WI38 (cell line): ENCODE results near the gene TMEM108.

Source experiments
- H3K4me3 ChIP-seq: 2 replicates; pipeline ENCODE4 v1.5.1; 2011; ENCODE audit warnings: low read depth, mild to moderate bottlenecking, control low read depth, low read length
- TF ChIP-seq, protein P1 (sequence below): IDR thresholded peaks from 2 replicates; pipeline ENCODE4 v1.5.1; 2012; ENCODE audit warnings: low read depth, mild to moderate bottlenecking, control low read depth, low read length

TMEM108 gene

DNA sequence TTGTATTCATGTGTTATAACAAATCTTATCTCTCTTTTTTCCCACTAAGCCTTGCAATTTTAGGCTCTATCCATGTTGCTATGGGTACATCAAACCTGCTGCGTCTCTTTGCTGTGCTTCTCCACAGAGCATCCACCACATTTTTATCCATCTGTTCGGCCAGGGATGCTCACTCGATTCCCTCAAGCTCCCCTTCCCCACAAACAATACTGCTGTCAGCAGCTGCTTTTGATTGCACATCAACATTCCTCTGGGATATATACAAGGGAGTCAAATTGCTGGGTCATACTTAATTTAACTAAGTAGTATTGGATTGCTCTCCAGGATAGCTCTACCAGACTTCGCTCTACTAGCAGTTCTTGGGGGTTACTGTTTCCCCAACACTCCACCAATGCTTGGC, 36.8 kb downstream of the TMEM108 start:
- TF ChIP-seq, protein P1, sequence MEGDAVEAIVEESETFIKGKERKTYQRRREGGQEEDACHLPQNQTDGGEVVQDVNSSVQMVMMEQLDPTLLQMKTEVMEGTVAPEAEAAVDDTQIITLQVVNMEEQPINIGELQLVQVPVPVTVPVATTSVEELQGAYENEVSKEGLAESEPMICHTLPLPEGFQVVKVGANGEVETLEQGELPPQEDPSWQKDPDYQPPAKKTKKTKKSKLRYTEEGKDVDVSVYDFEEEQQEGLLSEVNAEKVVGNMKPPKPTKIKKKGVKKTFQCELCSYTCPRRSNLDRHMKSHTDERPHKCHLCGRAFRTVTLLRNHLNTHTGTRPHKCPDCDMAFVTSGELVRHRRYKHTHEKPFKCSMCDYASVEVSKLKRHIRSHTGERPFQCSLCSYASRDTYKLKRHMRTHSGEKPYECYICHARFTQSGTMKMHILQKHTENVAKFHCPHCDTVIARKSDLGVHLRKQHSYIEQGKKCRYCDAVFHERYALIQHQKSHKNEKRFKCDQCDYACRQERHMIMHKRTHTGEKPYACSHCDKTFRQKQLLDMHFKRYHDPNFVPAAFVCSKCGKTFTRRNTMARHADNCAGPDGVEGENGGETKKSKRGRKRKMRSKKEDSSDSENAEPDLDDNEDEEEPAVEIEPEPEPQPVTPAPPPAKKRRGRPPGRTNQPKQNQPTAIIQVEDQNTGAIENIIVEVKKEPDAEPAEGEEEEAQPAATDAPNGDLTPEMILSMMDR, result no peak
- H3K4me3 ChIP-seq, result no peak overlapping the region

DNA sequence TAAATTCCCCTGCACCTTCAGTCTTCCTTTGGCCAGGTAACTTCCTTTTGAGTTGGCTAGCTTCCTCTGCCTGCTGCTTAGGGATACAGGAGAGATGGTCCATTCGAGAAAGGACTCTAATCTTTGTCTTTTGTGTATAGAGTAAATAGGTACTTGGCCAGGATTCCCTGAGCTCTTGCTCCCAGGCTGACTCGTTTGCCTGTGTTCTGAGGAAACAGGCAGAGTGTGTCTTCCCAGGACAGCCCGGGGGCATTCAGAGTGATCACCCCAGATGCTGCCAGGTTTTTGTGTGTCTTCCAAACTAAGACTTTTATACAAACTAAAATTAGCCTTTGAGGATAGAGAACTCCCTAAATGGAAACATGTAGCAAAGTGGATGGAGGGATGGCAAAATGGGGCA, 39.5 kb downstream of the TMEM108 start:
- TF ChIP-seq, protein P1, result no peak
- H3K4me3 ChIP-seq, result no peak overlapping the region

DNA sequence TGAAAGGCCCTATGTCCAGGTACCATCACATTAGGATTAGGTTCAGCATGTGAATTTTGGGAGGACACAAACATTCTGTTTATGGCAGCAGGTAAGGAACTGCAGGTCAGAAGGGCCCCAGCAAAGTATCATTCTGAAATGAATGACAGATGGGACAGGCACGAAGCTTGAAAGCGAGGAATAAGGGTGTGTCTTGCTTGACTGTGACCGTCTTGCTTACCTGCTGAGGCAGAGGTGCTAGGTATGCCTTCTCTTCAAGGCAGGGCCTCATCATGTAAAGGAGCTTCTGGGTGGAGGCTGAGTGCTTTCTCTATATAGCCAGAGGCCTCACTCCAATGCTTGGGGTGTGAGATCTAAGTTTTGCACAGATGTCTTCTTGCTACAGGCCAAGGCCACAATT, 41.4 kb downstream of the TMEM108 start:
- H3K4me3 ChIP-seq, result no peak overlapping the region
- TF ChIP-seq, protein P1, result no peak

DNA sequence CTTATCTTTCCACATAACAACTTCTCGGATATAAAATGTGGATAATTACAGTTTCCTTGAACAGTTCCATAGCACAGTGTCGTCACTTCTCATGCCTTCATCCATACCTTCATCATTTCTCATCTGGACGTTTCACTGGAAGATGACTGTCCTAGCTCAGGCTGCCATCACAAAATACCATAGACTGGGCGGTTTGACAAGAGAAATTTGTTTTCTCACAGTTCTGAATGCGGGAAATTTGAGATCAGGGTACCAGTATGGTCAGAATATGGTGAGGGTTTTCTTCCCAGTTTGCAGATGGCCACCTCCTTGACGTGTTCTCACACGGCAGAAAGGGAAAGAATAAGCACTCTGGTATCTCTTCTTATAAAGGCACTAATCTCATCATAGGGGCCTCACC, 42.8 kb downstream of the TMEM108 start:
- no peak overlapping the region for H3K4me3 ChIP-seq
- TF ChIP-seq, protein P1, result no peak

DNA sequence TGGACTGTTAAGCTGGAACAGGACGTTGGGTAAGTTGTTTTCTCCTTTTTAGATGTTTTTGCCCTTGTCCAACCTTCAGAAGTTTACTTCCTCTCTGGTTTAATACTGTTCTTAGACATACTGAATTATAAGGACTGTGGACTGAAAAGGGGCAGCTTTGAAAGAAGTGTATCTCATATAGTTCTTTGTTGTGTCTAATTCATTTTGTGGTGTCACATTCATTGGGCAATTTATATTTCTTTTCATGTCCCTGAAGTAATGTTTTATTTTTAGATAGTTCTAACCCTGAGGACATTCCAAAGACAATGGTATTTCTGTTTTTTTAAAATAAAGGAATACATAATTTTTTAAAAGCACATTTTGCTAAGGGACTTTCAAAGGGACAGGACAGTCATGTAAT, 45.2 kb downstream of the TMEM108 start:
- TF ChIP-seq, protein P1, result no peak

DNA sequence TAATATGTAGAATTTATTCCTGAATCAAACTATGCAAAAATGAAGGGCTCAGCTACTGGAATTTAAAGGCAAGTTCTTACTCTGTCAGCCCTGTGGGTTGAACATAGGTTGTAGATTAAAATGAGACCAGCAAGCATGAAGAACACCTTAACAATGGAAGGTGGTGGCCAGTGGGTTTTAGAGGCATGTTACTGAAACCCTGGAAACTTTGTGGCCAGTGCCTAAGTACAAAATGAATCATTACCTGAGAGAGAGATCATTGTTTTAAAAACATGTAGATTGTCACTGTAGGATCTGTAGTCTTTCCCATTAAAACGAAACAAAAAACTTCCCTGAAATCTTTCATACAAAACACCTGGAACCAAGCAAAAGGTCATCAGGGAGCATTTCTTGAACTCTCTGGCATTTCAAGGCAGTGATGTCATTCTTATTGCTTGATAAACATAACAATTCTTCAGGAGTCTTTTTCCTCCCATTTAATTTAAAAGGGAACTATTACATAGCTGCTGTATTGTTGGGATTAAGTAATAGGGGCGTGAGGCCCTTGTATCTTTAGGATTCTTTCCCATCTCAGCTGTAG, 51.8 kb downstream of the TMEM108 start:
- TF ChIP-seq, protein P1, result no peak
- H3K4me3 ChIP-seq, result no peak overlapping the region

More for the DNA sequence above, 45.2 kb downstream of the TMEM108 start:
- no peak overlapping the region for H3K4me3 ChIP-seq

DNA sequence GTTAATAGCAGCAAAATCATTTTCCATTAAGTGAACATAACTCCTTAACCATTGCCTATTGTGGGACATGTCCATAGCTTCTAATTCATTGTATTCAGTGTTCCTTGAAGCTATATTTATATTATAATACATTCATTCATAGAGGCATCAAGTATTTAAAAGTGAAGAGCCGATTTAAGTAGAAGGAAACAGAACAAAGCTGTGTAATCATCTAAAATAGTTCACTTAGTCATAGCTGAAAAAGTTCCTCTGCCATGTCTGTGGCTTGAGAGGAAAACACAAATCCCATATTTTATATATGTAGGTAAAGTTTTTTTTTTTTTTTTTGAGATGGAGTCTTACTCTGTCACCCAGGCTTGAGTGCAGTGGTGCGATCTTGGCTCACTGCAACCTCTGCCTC, 54.5 kb downstream of the TMEM108 start:
- TF ChIP-seq, protein P1, result no peak
- no peak overlapping the region for H3K4me3 ChIP-seq
